Panc1 (cell line): Measurements from ENCODE around the gene SARS2. TPM values are rescaled to one million over a fixed set of nuclear protein-coding genes. Genes with fewer than 3 reads are reported as not detected.

Source experiments
- ATAC-seq: fragments of 200-7000 bp; cut with Tn5 transposase; 2 replicates; pipeline ENCODE4 v1.9.1; 2020; ENCODE audit warnings: mild to moderate bottlenecking, moderate library complexity
- BruUV-seq: library from RNA; stranded (reverse); fragments of 400-500 nt; replicated peaks from 2 replicates; lab custom pipeline; 2021; lab: Mats Ljungman, UMichigan
- CTCF ChIA-PET: fragments of 300-600 bp; sonication (Branson Sonifier 250); formaldehyde crosslinking; loops from one replicate; lab custom pipeline; 2022; ENCODE audit warnings: antibody characterized with exemption; lab: Charles Lee
- POLR2A ChIA-PET: fragments of 300-600 bp; sonication (Branson Sonifier 250); formaldehyde crosslinking; loops from one replicate; lab custom pipeline; 2022; ENCODE audit warnings: antibody characterized with exemption; lab: Charles Lee
- DNase-seq: peaks from one replicate; pipeline ENCODE4 v3.0.0-alpha.2; 2010; ENCODE audit warnings: low read depth, low spot score
- H3K27ac ChIP-seq: 2 replicates; pipeline ENCODE4 v1.5.1; 2011; ENCODE audit warnings: mild to moderate bottlenecking, low read length, inconsistent platforms
- H3K27me3 ChIP-seq: fragments of 200-500 bp; sonication (Bioruptor generic); 2 replicates; pipeline ENCODE4 v1.6.0; 2014; ENCODE audit warnings: low read length, inconsistent platforms; ENCODE audit not compliant: control insufficient read depth, insufficient read depth
- H3K36me3 ChIP-seq: fragments of 200-500 bp; sonication (Bioruptor generic); 2 replicates; pipeline ENCODE4 v1.5.1; 2014; ENCODE audit warnings: inconsistent platforms, mild to moderate bottlenecking, low read length, moderate library complexity; ENCODE audit not compliant: control insufficient read depth, insufficient read depth
- H3K4me1 ChIP-seq: 2 replicates; pipeline ENCODE4 v1.5.1; 2011; ENCODE audit warnings: inconsistent platforms, mild to moderate bottlenecking, low read length, moderate library complexity; ENCODE audit not compliant: control insufficient read depth, insufficient read depth
- H3K4me3 ChIP-seq, 2 experiments: 2 replicates each; pipeline ENCODE4 v1.5.1; 2011 to 2012; ENCODE audit warnings: low read depth in 2 of 2, low read length in 2 of 2, mild to moderate bottlenecking in 2 of 2, inconsistent platforms in 1 of 2, moderate library complexity in 1 of 2
- H3K9me3 ChIP-seq: fragments of 200-500 bp; sonication (Bioruptor generic); 2 replicates; pipeline ENCODE4 v1.5.1; 2014; ENCODE audit warnings: low read depth, mild to moderate bottlenecking, inconsistent platforms, low read length, moderate library complexity; ENCODE audit not compliant: control insufficient read depth, insufficient read depth
- CTCF ChIP-seq: fragments of 450-650 bp; IDR thresholded peaks from 2 replicates; pipeline ENCODE4 v1.5.1; 2017; ENCODE audit warnings: mild to moderate bottlenecking
- POLR2AphosphoS5 ChIP-seq: IDR thresholded peaks from 2 replicates; pipeline ENCODE4 v1.6.1; 2012; ENCODE audit warnings: mild to moderate bottlenecking, low read depth, low read length, moderate library complexity
- REST ChIP-seq, 2 experiments: IDR thresholded peaks; 2 replicates each; pipeline ENCODE4 v1.6.1; 2011 to 2012; ENCODE audit warnings: low read depth in 2 of 2, control low read depth in 1 of 2, low read length in 1 of 2, mild to moderate bottlenecking in 1 of 2, moderate library complexity in 1 of 2; ENCODE audit not compliant: insufficient read depth in 1 of 2
- SIN3A ChIP-seq: IDR thresholded peaks from 2 replicates; pipeline ENCODE4 v1.6.1; 2012; ENCODE audit warnings: low read depth, mild to moderate bottlenecking, low read length, moderate library complexity, borderline replicate concordance; ENCODE audit not compliant: insufficient read depth
- TCF7L2 ChIP-seq: IDR thresholded peaks from 2 replicates; pipeline ENCODE4 v1.6.1; 2011; ENCODE audit warnings: mild to moderate bottlenecking, low read depth, low read length, inconsistent platforms
- in situ Hi-C: cut with HindIII; loops from 2 replicates; pipeline ENCODE4 v1.10.0; 2016; ENCODE audit warnings: low sequenced_read_pairs, low pct_unique_long_range_greater_than_20kb
- intact Hi-C: fragments of 100-400 bp; cut with micrococcal nuclease; formaldehyde crosslinking; loops from one replicate; pipeline ENCODE4 v1.10.0; 2022; ENCODE audit not compliant: unreplicated experiment
- total RNA-seq: library from RNA; stranded (reverse); gene quantifications from one replicate; pipeline ENCODE4 v1.2.1, GENCODE V29; 2021; ENCODE audit not compliant: unreplicated experiment

SARS2 gene
- total RNA-seq, 1 experiment from 2014 or later = 186 TPM

DNA sequence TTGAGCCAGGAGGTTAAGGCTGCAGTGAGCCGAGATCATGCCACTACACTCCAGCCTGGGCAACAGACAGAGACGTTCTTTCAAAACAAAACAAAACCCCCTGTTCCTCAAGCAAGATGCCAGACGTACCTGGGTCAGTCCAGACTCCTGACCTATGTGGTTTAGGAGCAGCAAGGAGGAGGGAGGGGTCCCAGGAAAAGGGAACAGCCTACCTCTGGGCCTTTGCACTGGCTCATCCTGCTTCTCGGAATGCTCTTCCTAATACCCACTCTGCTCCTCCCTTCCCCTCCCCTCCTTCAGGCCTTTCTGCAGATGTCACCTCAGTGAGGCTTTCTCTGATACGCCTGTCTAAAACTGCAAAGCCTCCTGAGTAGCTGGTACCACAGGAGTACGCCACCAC is 62.0 kb downstream of the SARS2 start:
- Histone ChIP-seq H3K27ac (no peak overlapping the region), H3K4me1 (0 out of 2 replicates have a peak, but pooled peaks cover 4% of the 10 kb centered on the region), H3K4me3 (no peak overlapping the region), H3K27me3 (no peaks in the 10 kb centered on the region), H3K36me3 (no peaks in the 10 kb centered on the region), H3K9me3 (no peaks in the 10 kb centered on the region)
- intact Hi-C loops (no loop called here), in situ Hi-C loops (no loop called here)
- BruUV-seq = no TSS peak
- ChIA-PET POLR2A (interaction anchor here (0.7 to 1.0 kb wide), 2 partner anchors 16 to 1312 kb away, joined by 7 to 8 read pairs; no protein-coding TSS in a partner anchor), CTCF (interaction anchor here (0.6 kb wide), 1 partner anchor 253 kb away, joined by 3 read pairs; no protein-coding TSS in a partner anchor)
- DNase-seq (no peak), ATAC-seq (peak; percentile 10)
- TF ChIP-seq REST (IDR thresholded peaks at IDR 0.05; ENCODE audit: insufficient read depth in 1 of 2, low read depth in 2 of 2, low read length in 1 of 2) (no peak), POLR2AphosphoS5 (no peak), CTCF (no peak), SIN3A (no peak), TCF7L2 (no peak)

GRCh38 chr19:38867171-38867780 is 63.3 kb downstream of the SARS2 start:
- ATAC-seq = no peak
- ChIA-PET CTCF (interaction anchor here (0.6 to 1.1 kb wide), 4 partner anchors 9 to 46 kb away, joined by 3 to 9 read pairs (median 4); no protein-coding TSS in a partner anchor), POLR2A (interaction anchor here (0.6 to 1.0 kb wide), 5 partner anchors 18 to 798 kb away, joined by 3 to 4 read pairs (median 4); partner anchors contain the start of gene HNRNPL)
- Histone ChIP-seq H3K36me3 (no peaks in the 10 kb centered on the region), H3K27me3 (no peaks in the 10 kb centered on the region), H3K27ac (peak overlapping the region; percentile 2; the same call in 1 of the 2 replicates), H3K4me3 (no peak overlapping the region), H3K9me3 (no peaks in the 10 kb centered on the region), H3K4me1 (peaks cover 8% of the 10 kb centered on the region)
- in situ Hi-C loops = no loop called here
- no peak for TF ChIP-seq POLR2AphosphoS5
- TF ChIP-seq TCF7L2 = no peak
- TF ChIP-seq REST (IDR thresholded peaks at IDR 0.05; ENCODE audit: insufficient read depth in 1 of 2, low read depth in 2 of 2, low read length in 1 of 2) = no peak
- no peak for TF ChIP-seq CTCF
- no peak for TF ChIP-seq SIN3A
- no TSS peak for BruUV-seq
- no peak for DNase-seq
- intact Hi-C loops = no loop called here
